ENCODE data around the gene VASH2.

VASH2 gene

DNA sequence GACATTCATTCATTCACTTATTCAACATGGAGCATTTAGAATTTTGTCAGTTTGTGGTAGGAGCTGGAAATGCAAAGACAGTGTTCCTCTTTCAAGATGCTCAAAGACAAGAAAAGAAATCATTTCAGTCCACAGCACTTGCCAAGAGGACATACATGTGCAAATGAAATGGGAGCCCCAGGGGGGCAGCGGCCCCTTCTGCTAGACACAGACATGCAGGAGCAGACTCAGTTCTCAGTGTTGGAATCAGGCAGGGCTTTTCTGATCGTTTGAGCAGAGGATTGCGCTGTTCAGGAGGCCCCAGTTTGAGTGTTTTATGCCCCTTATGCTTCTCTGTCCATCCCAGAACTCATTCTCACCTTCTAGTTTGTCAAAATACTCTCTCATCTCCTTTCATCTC, 35.6 kb upstream of the VASH2 start:
- H3K4me3 ChIP-seq (ENCODE audit: low read depth, low read length): no peak overlapping the region
- TF ChIP-seq, protein P1, sequence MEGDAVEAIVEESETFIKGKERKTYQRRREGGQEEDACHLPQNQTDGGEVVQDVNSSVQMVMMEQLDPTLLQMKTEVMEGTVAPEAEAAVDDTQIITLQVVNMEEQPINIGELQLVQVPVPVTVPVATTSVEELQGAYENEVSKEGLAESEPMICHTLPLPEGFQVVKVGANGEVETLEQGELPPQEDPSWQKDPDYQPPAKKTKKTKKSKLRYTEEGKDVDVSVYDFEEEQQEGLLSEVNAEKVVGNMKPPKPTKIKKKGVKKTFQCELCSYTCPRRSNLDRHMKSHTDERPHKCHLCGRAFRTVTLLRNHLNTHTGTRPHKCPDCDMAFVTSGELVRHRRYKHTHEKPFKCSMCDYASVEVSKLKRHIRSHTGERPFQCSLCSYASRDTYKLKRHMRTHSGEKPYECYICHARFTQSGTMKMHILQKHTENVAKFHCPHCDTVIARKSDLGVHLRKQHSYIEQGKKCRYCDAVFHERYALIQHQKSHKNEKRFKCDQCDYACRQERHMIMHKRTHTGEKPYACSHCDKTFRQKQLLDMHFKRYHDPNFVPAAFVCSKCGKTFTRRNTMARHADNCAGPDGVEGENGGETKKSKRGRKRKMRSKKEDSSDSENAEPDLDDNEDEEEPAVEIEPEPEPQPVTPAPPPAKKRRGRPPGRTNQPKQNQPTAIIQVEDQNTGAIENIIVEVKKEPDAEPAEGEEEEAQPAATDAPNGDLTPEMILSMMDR (IDR thresholded peaks at IDR 0.05; ENCODE audit: borderline replicate concordance, insufficient read depth, low read depth, low read length): no peak

DNA sequence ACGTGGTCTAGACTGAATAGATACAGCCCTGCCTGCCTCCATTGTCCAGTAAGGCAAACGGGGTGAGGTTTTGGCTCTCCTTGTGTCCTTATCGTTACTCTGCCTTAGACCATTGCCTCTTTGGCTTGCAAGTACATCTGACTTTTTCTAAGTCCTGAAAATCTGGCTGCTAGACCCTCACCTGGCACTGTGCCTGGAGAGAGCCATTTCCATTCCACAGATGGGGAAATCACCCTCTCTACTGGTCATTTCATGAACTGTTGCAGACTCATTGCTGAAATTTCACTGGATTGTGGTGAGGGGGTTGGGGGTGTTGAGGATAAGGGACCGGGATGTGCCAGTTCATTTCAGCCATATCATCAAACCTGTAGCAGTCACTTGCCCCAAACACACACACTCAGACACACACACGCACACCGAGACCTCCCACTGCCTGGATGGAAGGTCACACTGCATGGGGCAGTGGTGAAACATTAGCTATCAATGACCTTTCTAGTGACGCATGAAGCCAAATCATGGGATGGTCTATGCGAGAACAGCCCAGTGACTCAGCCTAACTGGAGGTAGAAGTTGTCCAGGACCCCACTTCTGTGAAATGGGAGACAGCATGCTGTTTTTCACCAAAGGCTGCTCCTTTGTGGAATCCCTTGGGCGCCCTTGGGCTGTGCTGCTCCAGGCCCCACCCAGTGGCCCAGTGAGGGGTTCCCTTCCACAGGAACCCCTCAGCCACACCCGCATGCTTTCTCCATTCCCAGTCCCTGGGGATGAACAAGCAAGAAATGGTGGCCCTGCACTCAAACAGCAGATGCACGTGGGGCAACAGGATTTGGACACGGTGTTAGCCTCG, 34.9 kb upstream of the VASH2 start:
- TF ChIP-seq, protein P1 (IDR thresholded peaks at IDR 0.05; ENCODE audit: borderline replicate concordance, insufficient read depth, low read depth, low read length): 0 out of 2 replicates have a peak, but pooled peaks have one; percentile 28
- H3K4me3 ChIP-seq (ENCODE audit: low read depth, low read length): no peak overlapping the region

DNA sequence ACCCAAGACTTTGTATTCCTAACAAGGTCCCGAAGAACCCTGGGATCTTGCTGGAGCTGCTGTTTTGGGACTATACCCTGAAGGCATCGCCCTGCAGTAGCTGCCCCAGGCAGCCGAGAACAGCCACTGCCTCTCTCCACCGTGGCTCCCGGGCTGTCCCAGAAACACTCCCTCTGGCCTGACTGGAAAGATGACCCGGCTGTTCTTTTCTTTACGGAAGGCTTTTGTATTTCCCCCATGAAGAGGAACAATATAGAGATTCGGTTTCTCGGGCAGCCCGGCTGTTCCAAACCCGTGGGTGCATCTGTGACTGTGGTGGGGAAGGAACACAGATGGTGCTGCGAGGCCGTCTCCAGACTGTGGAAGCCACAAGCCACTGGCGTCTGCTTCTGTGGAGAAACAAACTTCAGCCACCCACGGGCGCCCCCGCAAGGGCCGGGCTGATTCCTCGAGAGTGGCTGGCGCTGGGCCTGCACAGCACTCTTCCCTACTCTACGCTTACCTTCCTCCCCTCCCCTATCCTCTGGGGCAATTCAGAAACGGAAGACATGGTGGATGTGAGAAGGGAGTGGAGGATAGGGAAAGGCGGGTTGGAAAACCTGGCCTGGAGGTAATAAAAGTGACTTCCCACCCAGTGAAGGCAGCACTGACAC, 33.7 kb upstream of the VASH2 start:
- H3K4me3 ChIP-seq (ENCODE audit: low read depth, low read length): no peak overlapping the region
- TF ChIP-seq, protein P1 (IDR thresholded peaks at IDR 0.05; ENCODE audit: borderline replicate concordance, insufficient read depth, low read depth, low read length): no peak

DNA sequence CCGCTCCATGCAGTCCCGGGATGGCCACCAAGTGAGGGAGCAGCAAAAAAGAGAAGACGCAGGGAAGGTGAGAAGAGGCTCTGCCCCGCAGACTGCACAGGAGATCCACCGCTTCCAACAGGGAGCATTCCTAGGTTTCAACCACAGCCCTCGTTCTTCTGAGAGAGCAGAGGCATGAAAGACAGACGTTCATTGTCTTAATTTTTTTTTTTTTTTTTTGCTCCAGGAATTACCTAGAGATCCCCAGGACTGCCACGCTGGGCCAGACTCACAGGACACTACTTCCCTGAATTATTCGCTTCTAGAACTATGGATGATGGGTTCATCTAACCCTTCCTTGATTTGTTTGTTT, 33.2 kb upstream of the VASH2 start:
- TF ChIP-seq, protein P1 (IDR thresholded peaks at IDR 0.05; ENCODE audit: borderline replicate concordance, insufficient read depth, low read depth, low read length): no peak
- no peak overlapping the region for H3K4me3 ChIP-seq (ENCODE audit: low read depth, low read length)

DNA sequence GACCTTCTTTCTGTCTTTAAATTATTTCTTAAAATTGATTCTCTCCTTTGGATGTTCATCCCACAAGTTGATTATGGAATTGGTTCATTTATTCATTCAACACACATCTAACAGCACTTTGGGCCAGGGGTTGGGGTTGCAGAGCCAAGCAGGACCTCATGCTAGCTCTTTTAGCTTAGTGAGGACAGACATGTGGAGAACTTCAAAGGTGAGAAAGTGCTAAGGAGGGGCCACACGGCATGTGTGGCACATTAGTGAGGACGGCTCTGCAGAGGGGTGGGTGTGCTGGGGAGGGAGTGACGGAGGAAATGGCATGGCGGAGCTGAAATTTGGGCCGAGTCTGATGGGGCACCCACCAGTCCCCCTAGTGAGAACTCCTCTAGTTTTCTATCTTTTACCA, 32.5 kb upstream of the VASH2 start:
- TF ChIP-seq, protein P1 (IDR thresholded peaks at IDR 0.05; ENCODE audit: borderline replicate concordance, insufficient read depth, low read depth, low read length): no peak
- H3K4me3 ChIP-seq (ENCODE audit: low read depth, low read length): no peak overlapping the region

DNA sequence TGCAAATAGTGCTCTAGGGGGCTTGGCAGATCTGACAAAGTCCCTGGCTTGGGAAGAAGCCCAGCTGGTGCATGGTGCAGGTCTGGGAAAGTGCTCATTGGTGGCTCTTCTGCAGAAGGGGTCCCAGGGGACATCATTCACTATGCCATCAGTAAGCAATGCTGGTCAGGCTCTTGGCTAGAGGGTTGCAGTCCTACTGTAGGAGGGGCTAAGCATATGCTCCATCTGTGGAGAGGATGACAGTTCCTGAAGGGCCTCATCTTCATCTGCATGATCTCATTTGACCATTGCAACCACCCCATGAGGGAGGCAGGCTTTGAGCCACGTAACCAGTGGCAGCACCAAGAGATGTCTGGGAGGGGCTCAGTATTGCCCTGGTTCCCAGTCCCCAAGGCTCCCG, 31.5 kb upstream of the VASH2 start:
- TF ChIP-seq, protein P1 (IDR thresholded peaks at IDR 0.05; ENCODE audit: borderline replicate concordance, insufficient read depth, low read depth, low read length): no peak
- no peak overlapping the region for H3K4me3 ChIP-seq (ENCODE audit: low read depth, low read length)

DNA sequence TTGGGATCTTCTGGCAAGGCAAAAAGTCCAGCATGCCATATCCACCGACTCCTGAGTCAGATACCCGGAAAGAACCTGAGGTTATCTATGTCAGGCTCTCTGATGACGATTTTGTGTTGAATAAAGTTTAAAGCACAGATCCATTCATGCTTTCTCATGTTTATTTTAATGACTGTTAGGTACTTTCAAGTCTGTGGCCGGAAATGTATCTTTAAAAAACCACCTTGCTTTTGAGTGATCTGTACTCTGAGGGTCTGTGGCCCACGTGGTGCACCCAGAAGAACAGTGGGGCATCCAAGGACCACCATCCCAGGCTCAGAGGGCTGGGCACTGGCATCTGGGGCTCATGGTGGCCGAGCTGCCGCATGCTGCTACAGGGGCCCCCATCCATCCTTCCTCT, 30.1 kb upstream of the VASH2 start:
- TF ChIP-seq, protein P1 (IDR thresholded peaks at IDR 0.05; ENCODE audit: borderline replicate concordance, insufficient read depth, low read depth, low read length): no peak
- no peak overlapping the region for H3K4me3 ChIP-seq (ENCODE audit: low read depth, low read length)

Measured in GM12875 (cell line).